Mesenchymal stem cell (in vitro differentiated cells and primary cell): ENCODE results near the gene TGFBI.
A peak's percentile ranks its signal among the peaks of the same experiment; 100 is the strongest.

ENCODE experiments used
- DNase-seq: peaks from one replicate; pipeline ENCODE4 v3.0.0-alpha.2; 2013
- H2AFZ ChIP-seq: one replicate; pipeline ENCODE4 v1.6.1; 2013; ENCODE audit warnings: low read depth, mild to moderate bottlenecking, control low read depth, inconsistent platforms, low read length, moderate library complexity
- H2AK5ac ChIP-seq: 2 replicates; pipeline ENCODE4 v1.6.1; 2013; ENCODE audit warnings: low read length, moderate library complexity, mild to moderate bottlenecking, inconsistent platforms; ENCODE audit not compliant: severe bottlenecking
- H2BK120ac ChIP-seq: one replicate; pipeline ENCODE4 v1.6.1; 2013; ENCODE audit warnings: low read depth, mild to moderate bottlenecking, inconsistent platforms, low read length, moderate library complexity
- H2BK12ac ChIP-seq, 2 experiments: one replicate each; pipeline ENCODE4 v1.6.1; 2013; ENCODE audit warnings: inconsistent platforms in 2 of 2, low read length in 2 of 2, mild to moderate bottlenecking in 2 of 2, moderate library complexity in 2 of 2, control low read depth in 1 of 2
- H2BK15ac ChIP-seq: one replicate; pipeline ENCODE4 v1.6.1; 2013; ENCODE audit warnings: mild to moderate bottlenecking, low read depth, inconsistent platforms; ENCODE audit not compliant: poor library complexity, severe bottlenecking
- H2BK5ac ChIP-seq: 2 replicates; pipeline ENCODE4 v1.6.1; 2013; ENCODE audit warnings: low read depth, mild to moderate bottlenecking, low read length, control low read depth, inconsistent platforms; ENCODE audit not compliant: poor library complexity, severe bottlenecking
- H3K14ac ChIP-seq, 2 experiments: one replicate each; pipeline ENCODE4 v1.6.1; 2013; ENCODE audit warnings: inconsistent platforms in 2 of 2, low read length in 2 of 2, control low read depth in 1 of 2, mild to moderate bottlenecking in 1 of 2, moderate library complexity in 1 of 2
- H3K18ac ChIP-seq, 2 experiments: one replicate each; pipeline ENCODE4 v1.6.1; 2013; ENCODE audit warnings: inconsistent platforms in 2 of 2, low read length in 2 of 2, control low read depth in 1 of 2, low read depth in 1 of 2, mild to moderate bottlenecking in 1 of 2
- H3K23ac ChIP-seq, 2 experiments: one replicate each; pipeline ENCODE4 v1.6.1; 2013; ENCODE audit warnings: inconsistent platforms in 2 of 2, low read length in 2 of 2, mild to moderate bottlenecking in 2 of 2, moderate library complexity in 2 of 2, control low read depth in 1 of 2
- H3K27ac ChIP-seq: 2 replicates; pipeline ENCODE4 v1.5.1; 2013; ENCODE audit warnings: mild to moderate bottlenecking, moderate library complexity, low read length, control low read depth, inconsistent platforms; ENCODE audit not compliant: poor library complexity, severe bottlenecking
- H3K27me3 ChIP-seq, 2 experiments: 2 replicates each; pipeline versions ENCODE4 v1.6.1 to v1.7.0; 2013; ENCODE audit warnings: low read length in 2 of 2, mild to moderate bottlenecking in 2 of 2, moderate library complexity in 2 of 2, control low read depth in 1 of 2, inconsistent platforms in 1 of 2; ENCODE audit not compliant: control insufficient read depth in 1 of 2, insufficient read depth in 1 of 2
- H3K36me3 ChIP-seq, 2 experiments: 2 replicates each; pipeline versions ENCODE4 v1.6.1 to v1.7.0; 2013; ENCODE audit warnings: low read length in 2 of 2, control low read depth in 1 of 2, inconsistent platforms in 1 of 2, low read depth in 1 of 2, mild to moderate bottlenecking in 1 of 2; ENCODE audit not compliant: insufficient read depth in 2 of 2, control insufficient read depth in 1 of 2
- H3K4ac ChIP-seq, 2 experiments: one replicate each; pipeline ENCODE4 v1.6.1; 2013; ENCODE audit warnings: inconsistent platforms in 2 of 2, low read length in 2 of 2, mild to moderate bottlenecking in 2 of 2, moderate library complexity in 2 of 2, control low read depth in 1 of 2, low read depth in 1 of 2
- H3K4me1 ChIP-seq: 2 replicates; pipeline ENCODE4 v1.6.1; 2013; ENCODE audit warnings: low read depth, low read length, control low read depth; ENCODE audit not compliant: control insufficient read depth, insufficient read depth
- H3K4me2 ChIP-seq: 2 replicates; pipeline ENCODE4 v1.6.1; 2013; ENCODE audit warnings: low read length, mild to moderate bottlenecking, inconsistent platforms; ENCODE audit not compliant: poor library complexity, severe bottlenecking
- H3K4me3 ChIP-seq, 2 experiments: 2 replicates each; pipeline versions ENCODE4 v1.5.1 to v1.7.0; 2013; ENCODE audit warnings: low read length in 2 of 2, mild to moderate bottlenecking in 2 of 2, control low read depth in 1 of 2, low read depth in 1 of 2; ENCODE audit not compliant: insufficient read depth in 1 of 2
- H3K79me1 ChIP-seq: replicated peaks from 2 replicates; pipeline ENCODE4 v1.6.1; 2013; ENCODE audit warnings: mild to moderate bottlenecking, control low read depth, low read length, inconsistent platforms; ENCODE audit not compliant: poor library complexity, severe bottlenecking
- H3K9ac ChIP-seq: 2 replicates; pipeline ENCODE4 v1.7.0; 2013; ENCODE audit warnings: mild to moderate bottlenecking, low read length, moderate library complexity
- H3K9me3 ChIP-seq: 2 replicates; pipeline ENCODE4 v1.7.0; 2013; ENCODE audit warnings: mild to moderate bottlenecking, low read length; ENCODE audit not compliant: control insufficient read depth
- H4K8ac ChIP-seq: one replicate; pipeline ENCODE4 v1.6.1; 2013; ENCODE audit warnings: inconsistent platforms, mild to moderate bottlenecking, low read length, moderate library complexity
- H4K91ac ChIP-seq: one replicate; pipeline ENCODE4 v1.6.1; 2013; ENCODE audit warnings: mild to moderate bottlenecking, low read length, inconsistent platforms
- WGBS: methylation state at CpG from one replicate; pipeline ENCODE4 v1.1.7; 2013; ENCODE audit warnings: mixed read lengths; 5-methylcytosine and 5-hydroxymethylcytosine counted together

Gene TGFBI

GRCh38 chr5:136080113-136080482 is 51.3 kb downstream of the TGFBI start:
- Histone ChIP-seq H3K27ac (no peak overlapping the region), H3K4ac (no peak overlapping the region), H3K18ac (no peak overlapping the region), H3K4me3 (peak overlapping the region; percentile 38 to 83), H4K91ac (no peak overlapping the region), H2BK12ac (no peak overlapping the region), H2BK5ac (no peak overlapping the region), H3K14ac (no peak overlapping the region), H2AK5ac (no peak overlapping the region), H2AFZ (no peak overlapping the region), H2BK15ac (no peak overlapping the region), H3K4me2 (peak overlapping the region; percentile 13), H3K9ac (peak overlapping the region; percentile 86), H4K8ac (no peak overlapping the region), H3K4me1 (peaks cover 3% of the 10 kb centered on the region), H3K27me3 (peaks cover 4 to 20% of the 10 kb centered on the region in 2 experiments), H3K9me3 (no peaks in the 10 kb centered on the region), H2BK120ac (no peak overlapping the region), H3K23ac (no peak overlapping the region), H3K36me3 (no peaks in the 10 kb centered on the region), H3K79me1 (no peaks in the 10 kb centered on the region)
- 45% methylated on average over 12 of the region's 13 CpGs for WGBS
- peak; percentile 45 for DNase-seq

GRCh38 chr5:136080483-136081216 is 51.9 kb downstream of the TGFBI start:
- Histone ChIP-seq H3K36me3 (no peaks in the 10 kb centered on the region), H3K23ac (no peak overlapping the region), H2BK5ac (no peak overlapping the region), H2AFZ (no peak overlapping the region), H3K27me3 (peaks cover 4 to 20% of the 10 kb centered on the region in 2 experiments), H4K8ac (peak overlapping the region; percentile 76), H3K4me2 (peak overlapping the region; percentile 10), H3K4me1 (peaks cover 3% of the 10 kb centered on the region), H3K4ac (no peak overlapping the region), H3K27ac (no peak overlapping the region), H2BK15ac (no peak overlapping the region), H3K4me3 (peak overlapping the region; percentile 56 to 83), H3K18ac (peak overlapping the region in 1 of 2 experiments; percentile 13), H4K91ac (no peak overlapping the region), H2BK12ac (no peak overlapping the region), H2BK120ac (no peak overlapping the region), H2AK5ac (no peak overlapping the region), H3K9me3 (no peaks in the 10 kb centered on the region), H3K14ac (no peak overlapping the region), H3K9ac (peak overlapping the region; percentile 86), H3K79me1 (no peaks in the 10 kb centered on the region)
- DNase-seq: peak; percentile 90
- WGBS: 64% methylated on average over 33 of the region's 34 CpGs

- H3K9ac ChIP-seq: peak overlapping the region; percentile 86
- no peak overlapping the region for H3K4ac ChIP-seq
- DNase-seq: no peak
- no peak overlapping the region for H2BK12ac ChIP-seq
- no peaks in the 10 kb centered on the region for H3K9me3 ChIP-seq
- H2BK120ac ChIP-seq: no peak overlapping the region
- no peak overlapping the region for H4K8ac ChIP-seq
- no peak overlapping the region for H3K27ac ChIP-seq
- no peaks in the 10 kb centered on the region for H3K79me1 ChIP-seq
- H3K36me3 ChIP-seq: no peaks in the 10 kb centered on the region
- 100% methylated on average over 1 of the region's 2 CpGs for WGBS
- H3K27me3 ChIP-seq: peaks cover 4 to 20% of the 10 kb centered on the region in 2 experiments
- H3K4me1 ChIP-seq: peaks cover 3% of the 10 kb centered on the region
- H4K91ac ChIP-seq: no peak overlapping the region
- H3K18ac ChIP-seq: no peak overlapping the region
- no peak overlapping the region for H2AFZ ChIP-seq
- no peak overlapping the region for H2BK15ac ChIP-seq
- H3K4me2 ChIP-seq: no peak overlapping the region
- no peak overlapping the region for H2AK5ac ChIP-seq
- H3K4me3 ChIP-seq: peak overlapping the region in 1 of 2 experiments; percentile 83
- no peak overlapping the region for H3K23ac ChIP-seq
- no peak overlapping the region for H2BK5ac ChIP-seq
- no peak overlapping the region for H3K14ac ChIP-seq
Observed at GRCh38 chr5:136081217-136081591, 52.4 kb downstream of the TGFBI start.

GRCh38 chr5:136082390-136083193 is 53.8 kb downstream of the TGFBI start:
- Histone ChIP-seq H3K9ac (no peak overlapping the region), H2AFZ (no peak overlapping the region), H4K8ac (no peak overlapping the region), H2BK5ac (no peak overlapping the region), H2BK15ac (no peak overlapping the region), H3K79me1 (no peaks in the 10 kb centered on the region), H3K18ac (no peak overlapping the region), H3K4me2 (no peak overlapping the region), H3K9me3 (no peaks in the 10 kb centered on the region), H2BK120ac (no peak overlapping the region), H3K4ac (no peak overlapping the region), H2AK5ac (no peak overlapping the region), H2BK12ac (no peak overlapping the region), H3K36me3 (no peaks in the 10 kb centered on the region), H4K91ac (no peak overlapping the region), H3K23ac (no peak overlapping the region), H3K27ac (no peak overlapping the region), H3K4me3 (no peak overlapping the region), H3K14ac (no peak overlapping the region), H3K4me1 (peaks cover 3% of the 10 kb centered on the region), H3K27me3 (peaks cover 0 to 16% of the 10 kb centered on the region in 2 experiments)
- WGBS: 28% methylated on average over 8 of the region's 8 CpGs
- DNase-seq: peak; percentile 78
